Psoas muscle (tissue), 8 donors: Measurements from ENCODE around the gene GNRHR. TPM values are rescaled to one million over a fixed set of nuclear protein-coding genes. Genes with fewer than 3 reads are reported as not detected.

Experiments
- ATAC-seq, 4 donors: fragments of 200-7000 bp; cut with Tn5 transposase; one replicate each; pipeline ENCODE4 v1.9.1; 2020; ENCODE audit warnings: moderate library complexity in 3 of 4, mild to moderate bottlenecking in 2 of 4
- DNase-seq, 2 donors: peaks; one replicate each; pipeline ENCODE4 v3.0.0-alpha.2; 2020
- H3K27ac ChIP-seq: fragments of 200-600 bp; one replicate; pipeline ENCODE4 v1.8.0; 2022
- H3K27me3 ChIP-seq, 3 donors: fragments of 200-600 bp in 1 of 3; one replicate each; pipeline versions ENCODE4 v1.6.1 to v1.8.0; 2013 to 2022; ENCODE audit warnings: low read length in 2 of 3, mild to moderate bottlenecking in 2 of 3, moderate library complexity in 1 of 3; ENCODE audit not compliant: insufficient read depth in 3 of 3
- H3K36me3 ChIP-seq, 2 donors: fragments of 200-600 bp in 1 of 2; one replicate each; pipeline versions ENCODE4 v1.6.1 to v1.8.0; 2013 to 2022; ENCODE audit warnings: low read depth in 1 of 2, mild to moderate bottlenecking in 1 of 2, moderate library complexity in 1 of 2; ENCODE audit not compliant: insufficient read depth in 1 of 2
- H3K4me1 ChIP-seq: fragments of 200-600 bp; one replicate; pipeline ENCODE4 v1.8.0; 2022
- H3K4me3 ChIP-seq: fragments of 200-600 bp; one replicate; pipeline ENCODE4 v1.8.0; 2022; ENCODE audit warnings: mild to moderate bottlenecking
- H3K9me3 ChIP-seq: fragments of 200-600 bp; one replicate; pipeline ENCODE4 v1.8.0; 2022
- WGBS, 3 donors: extraction: QIAGEN DNeasy Blood & Tissue Kit; methylation state at CpG; one replicate each; pipeline versions ENCODE4 v1.1.6 to v1.1.7; 2013; 5-methylcytosine and 5-hydroxymethylcytosine counted together
- intact Hi-C, 2 donors: fragments of 100-400 bp; cut with DNase I; formaldehyde crosslinking; loops; one replicate each; pipeline versions ENCODE4 v1.11.0 to v1.14.2; 2022
- polyA plus RNA-seq, 3 donors: library from polyadenylated mRNA; stranded (reverse); fragments of 200-250 nt; gene quantifications; one replicate each; pipeline ENCODE4 v1.2.3, GENCODE V29; 2013
- total RNA-seq, 4 donors: library from RNA; stranded (reverse); fragmentation: NEBNext Ultra II Directional in 2 of 4; extraction: Animal tissue kit (Norgen Biotek cat#: 25700) in 2 of 4; gene quantifications; one replicate each; pipeline versions ENCODE4 v1.2.1 to v1.2.4, GENCODE V29; 2021 to 2023
- TF ChIP-seq, protein P1 (sequence below): fragments of 200-600 bp; IDR thresholded peaks from one replicate; pipeline ENCODE4 v1.8.0; 2022; ENCODE audit warnings: antibody characterized with exemption
- donor health status: healthy with polysubstance abuse.
- donor health status: DM: no; HTN: no; CAD: no; lungs with moderate emphysema.
- donor health status: Bipolar disorder and iron deficiency.
- donor health status: healthy.
- donor health status: DM: yes; HTN: yes; CAD: no.
- donor health status: DM: no; HTN: no; CAD: no.
- donor health status: DM: no; HTN: no; CAD: no.
- donor health status: DM: yes; HTN: yes; CAD: no.

Gene GNRHR
- total and polyA plus RNA-seq, 7 donors, result not detected

GRCh38 chr4:67700116-67700737 is 54.0 kb downstream of the GNRHR start:
- ATAC-seq (peak in 3 of 4 donors; percentile 10 to 13 (median 12)), DNase-seq (no peak)
- TF ChIP-seq, protein P1, sequence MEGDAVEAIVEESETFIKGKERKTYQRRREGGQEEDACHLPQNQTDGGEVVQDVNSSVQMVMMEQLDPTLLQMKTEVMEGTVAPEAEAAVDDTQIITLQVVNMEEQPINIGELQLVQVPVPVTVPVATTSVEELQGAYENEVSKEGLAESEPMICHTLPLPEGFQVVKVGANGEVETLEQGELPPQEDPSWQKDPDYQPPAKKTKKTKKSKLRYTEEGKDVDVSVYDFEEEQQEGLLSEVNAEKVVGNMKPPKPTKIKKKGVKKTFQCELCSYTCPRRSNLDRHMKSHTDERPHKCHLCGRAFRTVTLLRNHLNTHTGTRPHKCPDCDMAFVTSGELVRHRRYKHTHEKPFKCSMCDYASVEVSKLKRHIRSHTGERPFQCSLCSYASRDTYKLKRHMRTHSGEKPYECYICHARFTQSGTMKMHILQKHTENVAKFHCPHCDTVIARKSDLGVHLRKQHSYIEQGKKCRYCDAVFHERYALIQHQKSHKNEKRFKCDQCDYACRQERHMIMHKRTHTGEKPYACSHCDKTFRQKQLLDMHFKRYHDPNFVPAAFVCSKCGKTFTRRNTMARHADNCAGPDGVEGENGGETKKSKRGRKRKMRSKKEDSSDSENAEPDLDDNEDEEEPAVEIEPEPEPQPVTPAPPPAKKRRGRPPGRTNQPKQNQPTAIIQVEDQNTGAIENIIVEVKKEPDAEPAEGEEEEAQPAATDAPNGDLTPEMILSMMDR, result no peak
- peak overlapping the region; percentile 86 for H3K27ac ChIP-seq
- intact Hi-C loops, result loop anchor here (5.0 to 10.0 kb wide), 2 partner anchors 153 to 155 kb away; partner anchors contain the start of gene CENPC (in 2 of the 2)
- peaks cover 13% of the 10 kb centered on the region for H3K4me1 ChIP-seq
- H3K27me3 ChIP-seq, result no peaks in the 10 kb centered on the region
- 12 to 15% (median 14%) methylated on average over 11 of the region's 11 CpGs for WGBS, 3 donors
- peaks cover 0 to 3% of the 10 kb centered on the region in 2 donors for H3K36me3 ChIP-seq
- no peaks in the 10 kb centered on the region for H3K9me3 ChIP-seq
- H3K4me3 ChIP-seq, result peak overlapping the region; percentile 96

DNA sequence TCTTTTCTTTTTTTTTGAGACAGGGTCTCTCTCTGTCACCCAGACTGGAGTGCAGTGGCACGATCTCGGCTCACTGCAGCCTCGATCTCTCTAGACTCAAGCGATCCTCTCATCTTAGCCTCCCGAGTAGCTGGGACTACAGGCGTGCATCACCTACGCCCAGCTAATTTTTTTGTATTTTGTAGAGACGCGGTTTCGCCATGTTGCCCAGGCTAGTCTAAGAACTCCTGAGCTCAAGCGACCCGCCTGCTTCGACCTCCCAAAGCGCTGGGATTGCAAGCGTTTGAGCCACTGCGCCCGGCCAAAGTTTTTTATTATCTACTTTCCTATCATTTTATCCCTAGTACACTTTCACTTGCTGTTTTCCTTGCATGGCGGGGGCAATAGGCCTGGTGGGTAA is 54.6 kb downstream of the GNRHR start:
- Histone ChIP-seq H3K27ac (no peak overlapping the region), H3K36me3 (peaks cover 0 to 7% of the 10 kb centered on the region in 2 donors), H3K4me1 (peaks cover 13% of the 10 kb centered on the region), H3K4me3 (peak overlapping the region; percentile 96), H3K9me3 (no peaks in the 10 kb centered on the region), H3K27me3 (no peaks in the 10 kb centered on the region)
- no peak for DNase-seq
- intact Hi-C loops, result loop anchor here (5.0 to 10.0 kb wide), 2 partner anchors 152 to 155 kb away; partner anchors contain the start of gene CENPC (in 2 of the 2)
- WGBS, 3 donors, result 88 to 94% (median 92%) methylated on average over 18 of the region's 18 CpGs
- TF ChIP-seq, protein P1, result no peak
- no peak for ATAC-seq

GRCh38 chr4:67697860-67698687 is 56.1 kb downstream of the GNRHR start:
- H3K36me3 ChIP-seq, result peaks cover 0 to 7% of the 10 kb centered on the region in 2 donors
- no peak for DNase-seq
- intact Hi-C loops, result no loop called here
- peaks cover 13% of the 10 kb centered on the region for H3K4me1 ChIP-seq
- H3K4me3 ChIP-seq, result no peak overlapping the region
- H3K9me3 ChIP-seq, result no peaks in the 10 kb centered on the region
- no peak overlapping the region for H3K27ac ChIP-seq
- H3K27me3 ChIP-seq, result no peaks in the 10 kb centered on the region
- ATAC-seq, result no peak
- WGBS, 3 donors, result 78 to 94% (median 79%) methylated on average over 7 of the region's 7 CpGs
- TF ChIP-seq, protein P1, result no peak

GRCh38 chr4:67696061-67696460 is 58.1 kb downstream of the GNRHR start:
- Histone ChIP-seq H3K27me3 (no peaks in the 10 kb centered on the region), H3K4me1 (peaks cover 8% of the 10 kb centered on the region), H3K36me3 (peaks cover 0 to 25% of the 10 kb centered on the region in 2 donors), H3K4me3 (no peak overlapping the region), H3K27ac (no peak overlapping the region), H3K9me3 (no peaks in the 10 kb centered on the region)
- DNase-seq (no peak), ATAC-seq (no peak)
- intact Hi-C loops, result no loop called here
- TF ChIP-seq, protein P1, result no peak
- WGBS, 3 donors, result 96 to 97% (median 96%) methylated on average over 2 of the region's 2 CpGs
